ENCODE measurements around the gene DMD.

DMD gene

DNA sequence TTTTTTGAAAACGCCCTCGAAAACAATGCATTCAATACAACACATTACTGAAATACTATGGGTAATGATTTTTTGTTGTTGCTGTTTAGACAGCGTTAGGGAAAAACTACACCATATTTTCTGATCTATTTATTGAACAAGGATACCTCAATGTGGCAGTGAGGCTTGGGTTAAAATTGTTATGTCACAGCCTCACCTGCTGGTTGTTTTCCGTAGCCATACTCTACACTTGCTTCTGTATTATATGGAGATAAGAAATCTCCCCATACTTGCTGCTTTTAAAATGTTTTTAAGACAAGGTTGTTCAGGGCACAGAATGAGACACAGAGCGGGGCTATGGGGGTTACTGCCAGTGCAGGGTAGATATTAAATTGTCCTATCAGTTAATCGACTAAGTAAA, 1917.9 kb downstream of the DMD start:
- Histone ChIP-seq H2AFZ (ENCODE audit: low read depth, low read length) (no peak overlapping the region), H3K9me3 (ENCODE audit: insufficient read depth, low read length, severe bottlenecking) (no peaks in the 10 kb centered on the region), H3K9ac (ENCODE audit: low read depth, low read length) (no peak overlapping the region), H3K4me1 (ENCODE audit: insufficient read depth, low read length) (no peaks in the 10 kb centered on the region), H3K4me3 (ENCODE audit: low read depth in 1 of 2, low read length in 2 of 2) (no peak overlapping the region), H3K27me3 (ENCODE audit: insufficient read depth, low read length, poor library complexity) (no peaks in the 10 kb centered on the region), H3K27ac (ENCODE audit: low read length) (no peak overlapping the region), H3K36me3 (ENCODE audit: insufficient read depth, low read length) (no peaks in the 10 kb centered on the region), H3K4me2 (ENCODE audit: insufficient read depth, low read length) (no peak overlapping the region), H3K79me2 (ENCODE audit: insufficient read depth, low read length) (no peaks in the 10 kb centered on the region), H4K20me1 (ENCODE audit: insufficient read depth, low read length) (no peaks in the 10 kb centered on the region)
- TF ChIP-seq, protein P1, sequence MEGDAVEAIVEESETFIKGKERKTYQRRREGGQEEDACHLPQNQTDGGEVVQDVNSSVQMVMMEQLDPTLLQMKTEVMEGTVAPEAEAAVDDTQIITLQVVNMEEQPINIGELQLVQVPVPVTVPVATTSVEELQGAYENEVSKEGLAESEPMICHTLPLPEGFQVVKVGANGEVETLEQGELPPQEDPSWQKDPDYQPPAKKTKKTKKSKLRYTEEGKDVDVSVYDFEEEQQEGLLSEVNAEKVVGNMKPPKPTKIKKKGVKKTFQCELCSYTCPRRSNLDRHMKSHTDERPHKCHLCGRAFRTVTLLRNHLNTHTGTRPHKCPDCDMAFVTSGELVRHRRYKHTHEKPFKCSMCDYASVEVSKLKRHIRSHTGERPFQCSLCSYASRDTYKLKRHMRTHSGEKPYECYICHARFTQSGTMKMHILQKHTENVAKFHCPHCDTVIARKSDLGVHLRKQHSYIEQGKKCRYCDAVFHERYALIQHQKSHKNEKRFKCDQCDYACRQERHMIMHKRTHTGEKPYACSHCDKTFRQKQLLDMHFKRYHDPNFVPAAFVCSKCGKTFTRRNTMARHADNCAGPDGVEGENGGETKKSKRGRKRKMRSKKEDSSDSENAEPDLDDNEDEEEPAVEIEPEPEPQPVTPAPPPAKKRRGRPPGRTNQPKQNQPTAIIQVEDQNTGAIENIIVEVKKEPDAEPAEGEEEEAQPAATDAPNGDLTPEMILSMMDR (IDR thresholded peaks at IDR 0.05; ENCODE audit: borderline replicate concordance, extremely low read depth, low read length, poor library complexity, severe bottlenecking): no peak
- no peak for TF ChIP-seq EZH2 (IDR thresholded peaks at IDR 0.05; ENCODE audit: borderline replicate concordance, low read depth, low read length, severe bottlenecking)
- DNase-seq: no peak
- ATAC-seq (ENCODE audit: insufficient read depth, low read depth): no peak

DNA sequence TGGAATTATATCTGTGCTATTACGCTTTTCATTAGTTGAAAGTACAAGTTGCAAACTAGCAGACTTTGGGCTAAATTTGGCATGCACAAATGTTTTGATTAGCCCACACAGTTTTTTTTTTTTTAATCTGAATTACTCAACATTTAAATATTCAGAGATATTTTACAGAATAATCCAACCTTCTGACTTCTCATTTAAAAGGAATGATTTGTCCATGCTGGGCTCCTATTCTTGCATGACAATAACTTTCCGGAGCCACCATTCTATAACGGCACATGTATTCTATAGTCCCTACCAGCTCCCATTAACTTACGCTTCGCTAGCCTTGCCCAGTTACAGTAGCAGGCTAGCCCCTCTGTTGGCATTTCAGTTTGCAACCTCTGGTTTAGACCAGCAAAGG, 1920.2 kb downstream of the DMD start:
- H3K79me2 ChIP-seq (ENCODE audit: insufficient read depth, low read length): no peaks in the 10 kb centered on the region
- no peak overlapping the region for H3K4me2 ChIP-seq (ENCODE audit: insufficient read depth, low read length)
- H3K9ac ChIP-seq (ENCODE audit: low read depth, low read length): no peak overlapping the region
- no peak for ATAC-seq (ENCODE audit: insufficient read depth, low read depth)
- no peak for DNase-seq
- TF ChIP-seq, protein P1 (IDR thresholded peaks at IDR 0.05; ENCODE audit: borderline replicate concordance, extremely low read depth, low read length, poor library complexity, severe bottlenecking): no peak
- no peak for TF ChIP-seq EZH2 (IDR thresholded peaks at IDR 0.05; ENCODE audit: borderline replicate concordance, low read depth, low read length, severe bottlenecking)
- H4K20me1 ChIP-seq (ENCODE audit: insufficient read depth, low read length): no peaks in the 10 kb centered on the region
- H3K4me3 ChIP-seq (ENCODE audit: low read depth in 1 of 2, low read length in 2 of 2): no peak overlapping the region
- H3K27me3 ChIP-seq (ENCODE audit: insufficient read depth, low read length, poor library complexity): no peaks in the 10 kb centered on the region
- H3K4me1 ChIP-seq (ENCODE audit: insufficient read depth, low read length): no peaks in the 10 kb centered on the region
- H2AFZ ChIP-seq (ENCODE audit: low read depth, low read length): no peak overlapping the region
- no peaks in the 10 kb centered on the region for H3K36me3 ChIP-seq (ENCODE audit: insufficient read depth, low read length)
- H3K27ac ChIP-seq (ENCODE audit: low read length): no peak overlapping the region
- no peaks in the 10 kb centered on the region for H3K9me3 ChIP-seq (ENCODE audit: insufficient read depth, low read length, severe bottlenecking)

DNA sequence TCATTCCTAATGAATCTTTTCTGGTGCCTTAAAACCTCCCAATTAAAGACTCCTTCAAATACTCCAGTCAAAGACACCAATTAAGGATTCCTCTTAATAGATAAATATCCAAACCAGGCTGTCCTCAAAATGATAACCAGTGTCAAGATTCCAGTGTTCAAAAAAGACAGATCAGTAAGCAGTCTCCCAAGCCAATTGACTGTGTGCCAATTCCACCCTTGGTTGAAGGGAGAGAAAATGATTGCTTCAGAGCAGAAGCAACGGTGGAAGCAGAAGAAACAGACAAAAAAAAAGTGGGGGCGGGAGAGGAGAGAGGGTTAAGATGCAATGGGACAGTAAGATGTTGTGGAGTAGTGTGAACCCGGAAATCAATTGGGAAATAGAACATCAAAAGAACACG, 1923.5 kb downstream of the DMD start:
- no peak for TF ChIP-seq EZH2 (IDR thresholded peaks at IDR 0.05; ENCODE audit: borderline replicate concordance, low read depth, low read length, severe bottlenecking)
- TF ChIP-seq, protein P1 (IDR thresholded peaks at IDR 0.05; ENCODE audit: borderline replicate concordance, extremely low read depth, low read length, poor library complexity, severe bottlenecking): no peak
- Histone ChIP-seq H3K4me1 (ENCODE audit: insufficient read depth, low read length) (no peaks in the 10 kb centered on the region), H3K9me3 (ENCODE audit: insufficient read depth, low read length, severe bottlenecking) (no peaks in the 10 kb centered on the region), H3K27me3 (ENCODE audit: insufficient read depth, low read length, poor library complexity) (no peaks in the 10 kb centered on the region), H3K79me2 (ENCODE audit: insufficient read depth, low read length) (no peaks in the 10 kb centered on the region), H3K36me3 (ENCODE audit: insufficient read depth, low read length) (no peaks in the 10 kb centered on the region), H3K4me2 (ENCODE audit: insufficient read depth, low read length) (no peak overlapping the region), H4K20me1 (ENCODE audit: insufficient read depth, low read length) (no peaks in the 10 kb centered on the region), H3K9ac (ENCODE audit: low read depth, low read length) (no peak overlapping the region), H3K4me3 (ENCODE audit: low read depth in 1 of 2, low read length in 2 of 2) (no peak overlapping the region), H2AFZ (ENCODE audit: low read depth, low read length) (no peak overlapping the region), H3K27ac (ENCODE audit: low read length) (no peak overlapping the region)
- ATAC-seq (ENCODE audit: insufficient read depth, low read depth): no peak
- no peak for DNase-seq

DNA sequence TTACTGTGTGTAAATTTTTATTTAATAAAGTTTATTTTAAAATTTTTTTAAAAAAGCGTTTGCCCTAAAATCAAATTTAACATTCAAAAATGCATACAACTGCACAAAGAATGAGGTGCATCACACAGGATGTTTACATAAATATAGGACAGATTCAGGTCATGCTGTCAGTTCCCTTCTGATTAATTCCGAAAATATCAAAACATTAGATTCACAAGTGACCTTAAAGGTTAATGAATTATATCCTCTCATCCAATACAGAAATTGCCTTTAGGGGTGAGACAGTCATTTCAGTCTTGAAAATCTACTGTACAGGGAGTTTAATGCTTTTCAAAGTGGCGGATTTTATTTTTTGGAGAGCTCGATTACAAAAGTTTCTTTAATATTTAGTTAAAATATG, 1930.8 kb downstream of the DMD start:
- Histone ChIP-seq H3K4me3 (ENCODE audit: low read depth in 1 of 2, low read length in 2 of 2) (no peak overlapping the region), H3K27me3 (ENCODE audit: insufficient read depth, low read length, poor library complexity) (no peaks in the 10 kb centered on the region), H3K9me3 (ENCODE audit: insufficient read depth, low read length, severe bottlenecking) (no peaks in the 10 kb centered on the region), H3K4me1 (ENCODE audit: insufficient read depth, low read length) (no peaks in the 10 kb centered on the region), H3K9ac (ENCODE audit: low read depth, low read length) (no peak overlapping the region), H4K20me1 (ENCODE audit: insufficient read depth, low read length) (no peaks in the 10 kb centered on the region), H3K36me3 (ENCODE audit: insufficient read depth, low read length) (no peaks in the 10 kb centered on the region), H3K4me2 (ENCODE audit: insufficient read depth, low read length) (no peak overlapping the region), H3K79me2 (ENCODE audit: insufficient read depth, low read length) (no peaks in the 10 kb centered on the region), H2AFZ (ENCODE audit: low read depth, low read length) (no peak overlapping the region), H3K27ac (ENCODE audit: low read length) (no peak overlapping the region)
- TF ChIP-seq, protein P1 (IDR thresholded peaks at IDR 0.05; ENCODE audit: borderline replicate concordance, extremely low read depth, low read length, poor library complexity, severe bottlenecking): no peak
- no peak for TF ChIP-seq EZH2 (IDR thresholded peaks at IDR 0.05; ENCODE audit: borderline replicate concordance, low read depth, low read length, severe bottlenecking)
- ATAC-seq (ENCODE audit: insufficient read depth, low read depth) (no peak), DNase-seq (no peak)

Data from DND-41 (cell line).